GM18505 (cell line): Measurements from ENCODE around the gene BDKRB2.

ENCODE experiments used
- ATAC-seq: cut with Tn5 transposase; IDR thresholded peaks from one replicate; pipeline ENCODE4 v1.9.1; 2021; ENCODE audit not compliant: unreplicated experiment
- POLR2A ChIP-seq: IDR thresholded peaks from 4 replicates; pipeline ENCODE4 v1.6.1; 2011; ENCODE audit warnings: borderline replicate concordance; ENCODE audit not compliant: insufficient read depth, insufficient read length; ENCODE audit errors: extremely low read depth

BDKRB2 gene

DNA sequence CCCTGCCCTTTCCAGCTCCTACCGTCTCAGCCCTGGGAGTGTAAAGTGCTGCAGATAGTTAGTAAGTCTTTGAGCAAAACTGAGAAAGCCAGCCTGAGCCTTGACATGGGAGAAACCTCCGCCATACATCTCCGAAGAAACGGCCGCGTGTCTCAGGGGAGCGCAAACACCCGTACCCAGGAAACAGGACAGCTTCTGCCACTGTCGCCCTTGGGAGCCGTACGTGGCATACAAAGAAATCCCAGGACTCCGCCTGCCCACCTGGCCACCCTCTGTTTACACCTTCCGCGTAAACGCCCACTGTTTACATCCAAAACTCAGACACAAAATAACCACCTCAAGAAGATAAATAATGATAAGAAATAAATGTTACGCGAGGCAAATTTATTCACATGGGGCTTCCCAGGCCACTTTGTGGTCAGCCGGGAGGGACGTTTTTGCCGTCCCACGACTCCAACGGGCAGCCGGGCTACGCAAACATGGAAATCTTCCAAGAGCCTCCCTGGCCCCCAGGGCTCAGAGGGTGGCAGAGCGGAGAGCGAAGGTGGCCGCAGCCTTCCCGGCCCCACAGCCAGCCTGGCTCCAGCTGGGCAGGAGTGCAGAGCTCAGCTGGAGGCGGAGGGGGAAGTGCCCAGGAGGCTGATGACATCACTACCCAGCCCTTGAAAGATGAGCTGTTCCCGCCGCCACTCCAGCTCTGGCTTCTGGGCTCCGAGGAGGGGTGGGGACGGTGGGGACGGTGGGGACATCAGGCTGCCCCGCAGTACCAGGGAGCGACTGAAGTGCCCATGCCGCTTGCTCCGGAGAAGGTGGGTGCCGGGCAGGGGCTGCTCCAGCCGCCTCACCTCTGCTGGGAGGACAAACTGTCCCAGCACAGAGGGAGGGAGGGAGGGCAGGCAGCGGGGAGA lies at the start of gene BDKRB2:
BDKRB2 (plus strand) TSS at position 689 of the 908 bp plus-strand sequence. CDS start 32,269 bp downstream, outside the sequence.
- no peak for ATAC-seq
- TF ChIP-seq POLR2A, result no peak

DNA sequence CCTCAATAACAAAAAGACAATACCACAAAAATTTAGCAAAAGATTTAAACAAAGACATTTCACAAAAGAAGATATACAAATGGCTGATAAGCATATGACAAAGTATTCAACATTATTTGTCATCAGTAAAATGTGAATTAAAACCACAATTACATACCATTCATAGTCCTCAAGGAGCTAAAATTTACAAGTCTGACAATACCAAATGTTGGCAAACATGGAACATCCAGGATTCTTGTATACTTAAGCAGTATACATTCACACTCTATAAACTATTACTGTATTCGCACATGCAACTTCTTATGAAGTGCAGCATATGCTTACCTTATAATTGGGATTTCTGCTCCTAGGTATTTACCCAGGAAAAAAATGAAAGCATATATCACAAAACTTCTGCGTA lies 49.7 kb upstream of the BDKRB2 start:
- no peak for ATAC-seq
- TF ChIP-seq POLR2A, result no peak

DNA sequence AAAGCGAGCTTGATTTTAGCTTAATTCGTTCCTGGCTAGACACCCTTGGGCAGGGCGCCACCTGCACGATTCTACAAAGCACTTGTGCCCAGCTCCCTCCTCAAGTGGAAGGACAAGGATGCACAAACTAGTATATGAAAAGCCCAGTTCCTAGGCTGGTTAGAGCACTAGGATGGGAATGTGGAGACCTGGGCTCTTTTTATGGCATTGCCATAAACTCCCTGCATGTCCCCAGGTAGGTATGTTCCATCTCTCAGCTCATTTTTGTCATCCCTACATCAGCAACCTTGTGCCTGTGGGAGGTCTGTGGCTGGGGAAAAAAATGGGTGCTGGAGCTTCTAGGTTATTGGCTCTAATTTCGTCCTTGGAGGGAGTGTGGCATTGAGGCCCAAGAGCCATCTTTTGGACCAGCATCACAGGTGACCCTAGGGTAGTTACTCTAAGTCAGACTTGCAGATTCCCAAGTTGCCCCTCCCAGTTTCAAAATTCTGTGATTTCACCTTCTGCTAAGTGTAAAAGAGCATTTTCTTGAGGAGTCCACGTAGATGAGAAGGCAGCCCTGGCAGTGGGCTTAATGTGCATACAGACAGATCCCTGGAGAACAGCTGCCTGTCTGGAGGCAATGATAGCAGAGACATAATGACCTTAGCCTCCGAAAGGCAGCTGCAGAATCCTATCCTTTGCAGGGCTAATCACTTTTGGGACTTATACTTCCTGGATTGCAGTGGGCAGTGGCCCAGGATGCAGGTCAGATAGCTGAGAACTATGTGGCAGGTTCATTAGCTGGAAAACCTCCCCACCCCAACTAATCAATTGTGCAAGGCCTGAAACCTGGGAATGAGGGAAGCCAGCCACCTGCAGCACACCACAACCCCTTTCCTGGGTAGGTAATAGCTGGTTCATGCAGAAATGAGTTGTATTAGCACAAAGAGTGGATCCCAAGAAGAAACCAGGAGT lies 47.6 kb upstream of the BDKRB2 start:
- TF ChIP-seq POLR2A, result no peak
- ATAC-seq, result no peak

DNA sequence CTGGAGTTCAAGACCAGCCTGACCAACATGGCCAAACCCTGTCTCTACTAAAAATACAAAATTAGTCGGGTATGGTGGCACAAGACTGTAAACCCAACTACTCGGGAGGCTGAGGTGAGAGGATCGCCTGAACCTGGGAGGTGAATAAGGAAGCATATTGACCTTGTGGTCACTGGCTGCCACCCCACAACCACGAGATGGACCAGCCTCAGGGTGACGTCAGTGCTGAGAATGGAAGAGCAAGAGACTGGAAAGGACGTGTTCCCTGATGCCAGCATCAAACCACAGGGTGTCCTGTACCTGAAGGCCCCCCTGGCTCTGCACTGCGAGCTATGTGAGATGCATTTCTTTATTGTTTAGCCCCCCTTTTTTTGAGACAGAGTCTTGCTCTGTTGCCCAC lies 45.9 kb upstream of the BDKRB2 start:
- ATAC-seq, result no peak
- no peak for TF ChIP-seq POLR2A

DNA sequence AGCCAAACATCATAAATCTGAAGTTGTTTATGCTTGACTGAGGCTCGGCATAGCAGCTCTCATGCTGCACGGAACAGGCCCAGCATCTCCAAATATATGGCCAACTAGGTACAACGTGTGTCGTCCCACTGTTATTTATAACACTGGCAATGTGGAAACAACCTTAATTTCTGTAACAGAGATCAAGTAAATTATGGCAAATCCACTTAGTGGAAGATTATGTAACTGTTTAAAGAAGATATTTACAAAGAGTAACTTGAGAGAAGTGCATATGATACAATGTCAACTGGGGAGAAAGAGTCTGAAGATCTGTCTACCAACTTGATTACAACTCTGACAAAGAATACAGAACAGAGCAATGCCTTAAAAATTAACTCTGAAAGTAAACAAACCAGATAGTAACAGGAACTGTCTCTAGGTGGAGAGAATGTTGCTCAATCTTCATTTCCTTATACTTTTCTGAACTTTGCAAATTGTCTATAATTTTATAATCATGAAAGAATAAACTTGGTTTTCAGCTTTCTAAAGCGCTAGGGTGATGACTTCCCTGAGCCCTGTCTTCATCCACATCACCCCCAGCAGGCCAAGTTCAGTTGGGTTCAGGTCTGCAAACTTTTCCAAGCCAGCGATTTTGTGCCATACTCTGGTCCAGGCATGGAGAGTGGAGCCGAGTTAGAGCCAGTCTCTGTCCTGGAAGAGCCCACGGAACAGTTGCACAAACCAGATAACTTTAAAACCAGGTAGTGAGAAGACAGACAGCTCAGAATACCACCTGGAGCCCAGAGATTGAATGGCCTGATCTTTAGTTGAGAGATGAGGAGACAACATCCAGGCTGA lies 44.3 kb upstream of the BDKRB2 start:
- TF ChIP-seq POLR2A, result no peak
- no peak for ATAC-seq

DNA sequence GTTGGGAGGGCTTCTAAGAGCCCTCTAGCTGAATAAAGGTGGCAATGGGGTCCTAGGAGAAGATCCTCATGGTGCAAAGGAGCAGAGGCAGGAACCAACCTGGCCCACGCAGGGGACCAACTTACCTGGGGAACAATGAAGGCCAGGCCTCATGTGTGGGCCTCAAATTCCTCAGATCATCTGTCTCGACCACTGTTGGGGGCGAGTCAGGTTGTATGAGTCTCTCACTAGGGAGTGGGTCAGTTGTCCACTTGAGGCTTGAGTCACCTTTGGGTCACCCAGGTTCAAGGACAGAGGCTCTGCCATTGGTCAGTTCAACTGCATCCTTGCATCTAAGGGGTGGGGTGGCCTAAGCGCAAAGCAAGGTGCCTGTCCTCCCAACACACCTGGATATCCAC lies 43.7 kb upstream of the BDKRB2 start:
- no peak for TF ChIP-seq POLR2A

DNA sequence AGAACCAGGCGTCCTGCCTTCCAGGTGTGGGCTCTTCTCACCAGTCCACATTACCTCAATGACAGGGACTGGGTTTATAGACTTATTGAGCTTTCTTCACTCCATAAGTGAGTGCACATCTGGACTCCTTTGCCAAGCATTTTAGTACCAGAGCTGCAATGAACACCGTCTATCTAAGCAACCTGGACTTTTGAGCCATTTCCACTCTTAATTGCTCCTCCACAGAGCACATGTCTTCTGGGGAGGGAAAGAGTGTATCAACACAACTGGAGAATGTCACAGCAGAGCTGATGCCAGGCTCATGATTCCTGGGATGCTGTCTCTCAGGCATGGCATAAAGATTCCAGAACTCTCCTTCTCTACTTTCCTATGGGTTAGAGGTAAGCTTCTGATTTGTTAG lies 43.0 kb upstream of the BDKRB2 start:
- ATAC-seq, result no peak
- no peak for TF ChIP-seq POLR2A

More for the DNA sequence above, 43.7 kb upstream of the BDKRB2 start:
- ATAC-seq, result no peak

DNA sequence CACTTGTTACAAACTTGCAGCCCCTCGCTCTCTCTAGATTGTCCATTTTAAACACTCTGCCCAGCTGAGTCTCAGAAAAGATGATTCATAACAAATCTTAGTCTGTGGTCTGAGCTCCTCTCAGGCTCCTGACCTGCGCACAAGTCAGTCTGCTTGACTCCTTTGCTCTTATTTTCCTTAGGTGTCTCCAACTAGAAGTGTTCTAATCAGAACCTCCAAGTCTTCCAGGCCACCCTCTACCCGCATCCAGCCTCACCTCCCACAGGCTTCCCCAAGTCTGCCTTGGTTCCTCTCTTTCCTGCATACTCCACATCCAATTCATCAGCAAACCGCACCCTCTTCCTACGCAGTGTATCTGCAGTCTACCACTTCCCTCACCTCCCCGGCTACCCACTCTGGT lies 42.4 kb upstream of the BDKRB2 start:
- ATAC-seq, result no peak
- no peak for TF ChIP-seq POLR2A

DNA sequence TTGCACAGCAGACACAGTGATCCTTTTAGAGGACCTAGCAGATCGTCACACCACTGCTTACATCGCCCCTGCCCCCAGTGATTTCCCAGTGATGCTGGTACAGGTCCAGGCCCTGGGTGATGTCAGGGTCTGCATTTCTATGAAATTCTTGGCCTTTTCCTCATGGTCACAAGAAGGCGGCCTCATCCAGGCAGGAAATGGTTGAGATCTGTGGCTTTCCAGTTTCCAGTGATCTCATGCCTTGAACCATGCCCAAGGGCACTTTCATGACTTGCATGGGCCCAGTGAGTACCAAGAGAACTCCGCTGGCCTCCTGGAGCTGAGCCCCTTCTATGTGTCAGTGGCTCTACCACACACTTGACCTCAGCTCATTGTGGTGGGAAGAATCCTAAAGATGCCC lies 41.9 kb upstream of the BDKRB2 start:
- no peak for TF ChIP-seq POLR2A
- ATAC-seq, result no peak

DNA sequence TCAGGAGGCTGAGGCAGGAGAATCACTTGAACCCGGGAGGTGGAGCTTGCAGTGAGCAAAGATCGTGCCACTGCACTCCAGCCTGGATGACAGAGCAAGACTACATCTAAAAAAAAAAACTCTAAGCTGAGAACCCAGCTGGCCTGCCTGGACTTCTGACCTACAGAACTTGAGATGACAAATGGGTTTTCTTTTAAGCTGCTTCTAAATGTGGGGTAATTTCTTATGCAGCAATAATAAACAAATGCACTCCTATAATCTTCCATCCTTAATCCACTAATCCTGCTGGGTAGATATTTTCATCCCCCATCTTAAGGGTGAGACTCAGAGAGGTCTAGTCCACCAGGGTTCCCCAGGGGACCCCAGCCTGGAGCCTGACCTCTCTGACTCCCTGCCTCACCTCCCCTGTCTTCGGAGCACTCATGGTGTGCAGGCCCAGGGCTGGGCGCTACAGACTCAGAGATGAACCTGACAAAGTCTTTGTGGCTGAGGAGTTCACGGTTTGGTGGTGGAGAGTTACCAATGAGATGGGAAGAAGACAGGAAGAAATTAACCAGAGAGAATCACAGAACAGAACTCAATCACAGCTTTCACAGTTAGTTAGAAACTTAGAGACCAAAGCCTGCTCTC lies 39.7 kb upstream of the BDKRB2 start:
- no peak for TF ChIP-seq POLR2A
- ATAC-seq, result no peak

DNA sequence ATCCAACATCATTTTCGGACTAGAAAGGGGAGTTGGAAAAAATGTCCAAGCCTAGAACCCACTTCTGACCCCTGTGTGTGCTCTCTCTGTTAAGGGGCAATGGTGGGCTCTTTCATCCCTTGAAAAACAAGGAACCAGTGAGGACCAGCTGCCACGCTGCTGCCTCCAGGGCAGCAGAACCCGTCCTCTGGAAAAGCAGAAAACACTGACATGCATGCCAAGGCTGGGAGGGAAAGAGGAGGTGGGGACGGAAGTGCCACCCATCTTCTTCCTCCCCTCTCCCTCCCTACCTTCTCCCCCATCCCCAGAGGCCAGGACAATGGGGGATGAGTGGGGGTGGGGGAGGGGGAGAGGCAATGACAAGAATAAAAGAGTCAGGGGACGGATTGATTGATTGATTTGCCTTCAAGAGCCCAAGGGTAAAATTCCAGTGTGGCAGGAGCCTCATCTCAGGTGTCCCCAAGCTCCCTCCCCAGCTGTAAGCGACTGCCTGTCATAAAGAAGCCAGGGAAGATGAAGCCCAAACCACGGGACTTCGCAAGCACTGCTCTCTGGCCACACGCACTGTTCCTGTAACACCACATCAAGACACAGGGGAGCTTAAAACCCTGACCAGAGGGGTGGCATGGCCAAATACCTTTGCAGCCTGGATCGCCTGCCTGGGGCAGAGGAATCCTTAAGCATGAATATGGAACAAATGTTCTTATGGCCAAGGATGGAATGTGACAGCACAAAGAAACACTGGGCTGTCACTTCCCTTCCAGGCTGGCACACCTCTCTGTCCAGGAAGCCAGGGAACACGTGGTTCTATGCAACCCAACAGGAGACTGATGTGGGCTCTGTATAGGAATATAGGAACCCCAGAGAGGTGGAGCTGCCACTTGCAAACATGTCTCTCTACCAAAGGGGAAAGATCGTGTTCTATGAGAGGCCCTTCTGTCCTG lies 38.9 kb upstream of the BDKRB2 start:
- no peak for ATAC-seq
- no peak for TF ChIP-seq POLR2A
